D341Med (cell line): ENCODE measurements around the gene ZNF497.
"Not testable (repeated sequence)": the region's sequence is repeated elsewhere in the genome, so short reads cannot be mapped to it uniquely, and the experiment has no call there.

Source experiments
- DNase-seq: peaks from one replicate; pipeline ENCODE4 v3.0.0; 2012; ENCODE audit warnings: low spot score

Gene ZNF497

DNA sequence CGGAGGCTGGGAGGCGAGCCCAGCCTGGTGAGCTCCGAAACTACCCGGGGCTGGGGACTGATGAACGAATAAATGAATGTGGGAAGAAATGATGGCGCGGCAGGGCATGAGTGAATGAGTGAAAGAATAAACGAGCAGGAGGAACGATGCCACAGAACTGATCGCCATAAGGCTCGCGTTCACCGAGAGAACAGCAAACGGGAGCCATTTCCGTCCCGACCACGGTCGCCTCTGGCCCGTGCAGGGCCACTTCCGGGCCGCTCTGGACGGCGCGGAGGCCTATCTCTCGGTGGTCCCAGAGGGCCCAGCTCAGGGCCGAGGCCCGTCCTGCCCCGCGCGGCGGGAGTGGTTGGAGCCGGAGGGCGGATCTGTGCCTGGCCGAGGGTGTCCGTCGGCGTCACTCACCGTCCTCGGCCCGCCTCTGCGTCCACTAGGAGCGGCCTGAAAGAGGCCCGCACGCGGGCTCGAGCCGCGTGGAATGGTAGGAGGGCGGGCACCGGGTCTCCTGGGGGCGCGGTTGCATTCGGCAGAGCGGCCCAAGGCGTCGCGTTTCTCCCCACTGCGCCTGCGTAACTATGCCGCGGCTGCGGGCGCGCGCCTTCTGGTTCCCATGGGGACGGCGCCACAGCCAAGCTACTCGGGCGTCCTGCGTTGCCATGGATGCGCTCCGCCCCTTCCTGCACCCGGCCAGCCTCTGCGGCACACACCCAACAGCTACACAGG is at the start of gene ZNF497:
ZNF497 (minus strand) TSS at position 480 of the 723 bp plus-strand sequence. CDS start 5,116 bp downstream, outside the sequence.
- peak; percentile 99 for DNase-seq

DNA sequence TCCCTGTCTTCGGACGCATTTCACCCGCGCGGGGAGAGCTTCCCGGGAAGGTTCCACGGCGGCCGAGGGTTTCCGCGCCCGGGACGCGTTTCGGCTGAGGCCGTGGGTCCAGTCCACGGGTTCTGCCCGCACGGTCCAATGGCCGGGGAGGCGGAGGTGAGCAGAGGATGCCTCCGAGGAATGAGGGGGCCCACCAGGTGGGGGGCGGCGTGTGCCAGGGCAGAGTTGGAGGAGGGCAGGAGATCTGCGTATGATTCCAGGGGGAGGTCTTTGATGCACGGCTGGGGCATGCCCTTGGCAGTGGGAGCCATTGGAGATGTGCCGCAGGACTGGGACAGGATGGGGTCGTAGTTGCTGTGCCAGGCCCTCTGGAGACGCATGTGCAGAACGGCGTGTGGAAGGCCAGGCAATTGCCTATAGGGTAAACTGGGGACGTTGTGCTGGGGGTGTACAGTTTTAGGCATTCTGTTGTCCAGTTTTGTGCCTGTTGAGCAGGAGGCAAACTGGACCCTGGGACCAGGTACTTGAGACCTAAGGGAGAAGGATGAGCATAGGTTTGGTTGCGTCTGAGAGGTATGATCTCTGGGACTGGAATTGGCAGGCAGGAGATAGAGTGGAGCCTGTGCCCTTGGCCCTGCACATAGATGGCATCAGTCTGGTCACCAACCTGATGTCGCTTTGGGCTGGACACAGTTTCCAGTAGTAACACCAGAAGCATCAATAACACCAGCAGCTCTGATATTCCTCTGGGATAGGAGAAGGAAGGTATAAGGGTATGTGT is 46.6 kb upstream of the ZNF497 start:
- DNase-seq = peak; percentile 72

DNA sequence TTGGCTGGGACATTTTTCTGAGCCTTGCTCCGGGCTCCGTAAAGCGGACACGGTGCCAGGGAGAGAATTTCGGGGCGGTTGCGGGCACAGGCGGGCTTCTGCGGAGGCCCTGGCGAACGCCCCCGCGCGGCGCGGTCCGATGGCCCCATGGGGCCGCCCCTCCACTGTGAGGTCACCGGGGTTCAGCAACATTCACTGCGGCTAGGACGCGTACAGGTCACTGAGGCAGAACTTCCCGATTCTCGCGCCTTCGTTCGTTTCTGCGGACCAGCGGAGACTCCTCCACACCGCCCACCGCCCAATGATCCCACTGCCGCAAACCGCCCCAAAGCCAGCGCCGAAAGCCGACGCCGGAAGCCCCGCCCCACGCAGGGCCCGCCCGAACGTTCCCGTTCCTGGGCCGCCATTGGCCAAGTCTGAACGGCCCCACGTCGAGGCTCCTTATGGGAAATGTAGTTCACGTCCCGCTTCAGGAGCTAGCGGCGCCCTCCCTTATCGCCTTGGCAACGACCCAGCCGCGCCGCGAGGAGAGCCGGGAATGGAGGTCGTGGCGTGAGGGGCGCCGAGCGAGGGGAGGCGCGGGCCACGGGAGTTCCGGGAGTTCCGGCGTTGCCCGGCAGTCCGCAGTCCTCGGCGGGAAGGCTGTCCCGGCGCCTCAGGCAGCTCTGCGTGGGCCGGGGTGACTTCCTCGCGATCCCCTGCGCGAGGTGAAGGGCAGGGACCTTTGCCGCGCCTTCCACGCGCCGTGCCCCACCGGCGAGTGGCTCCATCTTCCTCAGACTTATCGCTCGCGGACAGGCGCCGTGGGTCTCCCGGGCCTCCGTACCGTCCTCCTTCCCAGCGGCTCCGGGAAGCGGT is 45.8 kb upstream of the ZNF497 start, which contains the start of gene ZNF584:
ZNF584 (plus strand) TSS at position 498 of the 858 bp plus-strand sequence. CDS start 499 bp downstream, outside the sequence.
- peak; percentile 94 for DNase-seq

DNA sequence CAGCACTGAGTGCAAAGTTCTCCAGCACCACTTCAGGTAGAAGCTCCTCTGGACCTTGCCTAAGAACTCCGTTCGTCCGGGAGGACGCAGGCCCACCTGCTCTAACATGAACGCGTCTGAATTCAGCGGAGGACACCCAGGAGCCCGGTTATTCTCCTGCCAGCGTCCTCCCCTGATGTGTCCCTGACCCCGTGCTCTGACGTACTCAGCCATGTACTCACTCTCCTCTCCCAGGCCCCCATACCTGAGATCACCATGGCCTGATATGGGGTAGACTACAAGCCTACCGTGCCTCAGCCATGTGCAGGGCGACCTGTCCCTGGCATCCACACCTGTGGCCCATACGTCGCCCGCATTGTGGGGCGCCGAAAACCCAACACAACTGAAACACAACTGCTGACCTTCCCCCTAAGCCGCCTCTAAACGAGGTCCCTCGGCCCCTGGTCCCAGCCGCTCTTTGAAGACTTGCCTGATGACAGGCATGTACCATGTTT is 45.2 kb upstream of the ZNF497 start:
- no peak for DNase-seq

DNA sequence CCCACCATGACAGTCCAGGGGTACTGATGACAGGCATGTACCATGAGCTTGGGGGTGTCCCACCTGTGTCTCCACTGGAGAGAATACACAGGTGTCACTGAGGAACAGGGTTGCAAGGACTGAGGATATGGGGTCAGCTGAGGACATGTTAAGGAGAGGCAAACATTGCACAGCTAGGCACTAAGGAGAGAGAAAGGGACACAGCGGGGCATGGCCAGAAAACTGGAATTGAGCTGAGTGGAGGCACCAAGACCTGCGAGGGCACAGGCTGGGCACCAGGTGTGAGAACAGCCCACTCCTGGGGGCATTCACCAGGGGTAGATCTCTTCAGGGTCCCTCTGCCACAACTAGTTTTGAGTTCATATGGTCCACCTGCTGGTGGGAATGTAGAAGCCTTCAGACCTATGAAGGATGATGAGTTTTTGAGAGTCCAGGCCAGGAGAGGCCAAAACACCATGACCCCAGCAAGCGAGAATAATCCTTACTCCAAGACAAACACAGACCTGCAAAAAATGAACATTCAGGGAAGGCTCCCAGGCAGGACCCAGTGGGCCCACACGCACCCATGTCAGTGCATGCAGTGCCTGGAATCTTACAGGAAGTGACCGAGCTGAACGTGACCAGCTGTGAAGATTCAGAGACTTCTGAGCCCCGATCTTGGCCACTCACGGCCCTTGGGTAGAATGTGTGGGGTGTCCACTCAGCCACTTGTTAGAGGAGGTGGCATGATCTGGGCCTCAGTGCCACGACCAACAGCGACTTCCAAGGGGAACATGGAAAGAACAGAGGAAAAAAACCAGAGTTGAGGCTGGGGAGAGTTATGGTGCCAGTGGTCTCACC is 44.5 kb upstream of the ZNF497 start:
- DNase-seq = no peak

DNA sequence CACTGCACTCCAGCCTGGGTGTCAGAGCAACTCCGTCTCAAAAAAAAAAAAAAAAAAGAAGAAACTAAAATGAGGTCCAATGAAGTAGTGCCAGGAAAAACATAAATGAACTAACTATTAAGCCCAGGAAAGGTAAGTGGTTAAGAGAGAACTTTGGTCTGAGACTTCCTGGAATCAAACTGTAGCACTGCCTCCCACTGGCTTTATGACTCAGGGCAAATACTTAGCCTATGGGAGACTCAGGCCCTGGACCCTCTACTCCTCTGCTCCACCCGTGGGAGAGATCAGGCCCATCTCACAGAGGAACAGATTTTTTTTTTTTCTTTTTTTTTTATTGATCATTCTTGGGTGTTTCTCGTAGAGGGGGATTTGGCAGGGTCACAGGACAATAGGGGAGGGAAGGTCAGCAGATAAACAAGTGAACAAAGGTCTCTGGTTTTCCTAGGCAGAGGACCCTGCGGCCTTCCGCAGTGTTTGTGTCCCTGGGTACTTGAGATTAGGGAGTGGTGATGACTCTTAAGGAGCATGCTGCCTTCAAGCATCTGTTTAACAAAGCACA is 41.4 kb upstream of the ZNF497 start:
- not testable (repeated sequence) for DNase-seq

DNA sequence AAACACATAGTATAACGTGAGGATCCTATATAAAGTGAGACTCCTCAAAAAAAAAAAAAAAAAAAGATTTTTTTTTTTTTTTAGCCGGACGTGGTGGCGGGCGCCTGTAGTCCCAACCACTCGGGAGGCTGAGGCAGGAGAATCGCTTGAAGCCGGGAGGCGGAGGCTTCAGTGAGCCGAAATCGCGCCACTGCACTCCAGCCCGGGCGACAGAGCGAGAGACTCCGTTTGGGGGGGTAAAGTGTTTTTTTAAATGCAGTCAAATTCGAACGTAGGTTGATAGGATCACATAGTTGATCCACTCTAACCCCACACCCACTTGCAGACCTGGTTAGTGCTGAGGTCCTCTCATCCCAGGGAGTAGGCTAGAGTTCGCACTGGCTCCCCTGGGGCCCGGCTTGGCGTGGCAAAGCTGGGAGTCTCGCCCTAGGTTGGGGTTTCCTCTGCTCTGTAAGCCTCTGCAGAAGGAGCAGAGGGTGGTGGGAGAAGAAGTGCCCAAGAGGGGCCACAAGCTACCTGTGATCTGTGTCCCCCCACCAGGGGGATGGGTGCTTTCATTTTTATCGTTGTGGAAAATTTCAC is 39.4 kb upstream of the ZNF497 start:
- no peak for DNase-seq

DNA sequence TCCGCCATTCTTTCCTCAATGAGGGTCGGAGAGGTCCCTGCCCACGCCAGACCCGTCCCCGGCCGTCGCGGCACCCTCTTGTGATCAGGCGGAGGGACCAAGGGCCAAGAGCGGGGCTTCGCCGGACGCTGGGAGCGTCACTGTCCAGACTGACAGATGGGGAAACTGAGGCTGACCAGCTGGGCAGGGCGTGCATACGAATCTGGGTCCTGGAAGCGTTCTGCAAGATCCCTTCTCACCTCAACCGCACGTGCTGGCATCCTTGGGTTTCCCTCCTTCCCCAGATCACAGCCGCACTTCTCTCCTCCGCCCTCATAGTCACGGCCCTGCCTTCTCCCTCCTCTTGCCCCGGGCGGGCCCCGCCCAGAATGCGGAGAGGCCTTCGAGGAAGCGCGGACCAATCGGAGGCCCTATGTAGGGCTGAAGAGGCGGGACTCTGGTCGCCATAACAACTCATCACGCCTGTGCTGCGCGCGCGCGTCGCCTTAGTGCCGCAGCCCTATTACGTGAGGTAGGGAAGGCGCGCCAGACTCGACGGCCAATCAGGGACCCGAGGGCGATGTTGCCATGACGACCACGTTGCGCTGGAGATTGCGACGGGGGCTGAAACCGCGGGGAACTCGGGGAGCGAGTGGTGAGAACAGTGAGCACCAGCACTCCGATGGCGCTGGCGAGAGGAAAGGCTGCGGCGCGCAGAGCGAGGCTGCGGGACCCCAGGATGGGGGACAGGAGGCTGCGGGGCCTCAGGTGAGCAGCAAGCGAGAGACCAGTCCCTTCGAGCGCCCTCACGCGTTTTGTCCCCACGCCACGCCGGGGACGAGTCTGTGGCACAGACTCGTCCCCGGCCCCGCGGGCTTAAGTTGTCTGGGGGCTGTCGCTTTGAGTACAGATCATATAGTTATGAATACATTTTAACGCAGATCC is 38.6 kb upstream of the ZNF497 start:
- peak; percentile 97 for DNase-seq

DNA sequence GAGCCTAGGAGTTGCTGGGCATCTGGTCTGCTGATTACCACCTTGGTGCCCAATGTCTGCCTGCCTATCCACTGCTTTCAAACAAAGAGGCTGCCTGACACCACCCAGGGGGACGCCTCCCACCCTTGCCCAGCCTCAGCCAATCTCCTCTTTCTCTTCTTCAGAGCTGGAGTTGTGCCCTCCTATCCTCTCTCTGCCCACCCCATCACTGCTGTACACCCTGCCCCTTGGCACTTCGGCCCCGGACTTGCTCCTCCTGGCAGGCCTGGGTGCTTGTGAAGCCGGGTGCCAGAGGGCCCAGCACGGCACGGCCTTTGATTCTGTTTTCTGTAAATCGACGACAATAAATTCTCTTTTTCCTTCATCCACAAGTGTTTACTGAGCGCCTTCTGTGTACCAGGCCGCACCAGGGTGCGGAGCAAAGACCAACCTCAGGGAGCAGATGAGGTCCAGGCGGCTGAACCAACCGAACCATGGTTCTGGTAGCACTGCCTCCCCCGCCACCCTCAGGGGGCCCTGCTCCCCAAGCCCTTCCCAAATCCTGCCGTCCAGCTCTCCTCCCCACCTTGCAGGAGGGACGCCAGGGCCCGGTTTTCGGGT is 37.9 kb upstream of the ZNF497 start:
- no peak for DNase-seq

DNA sequence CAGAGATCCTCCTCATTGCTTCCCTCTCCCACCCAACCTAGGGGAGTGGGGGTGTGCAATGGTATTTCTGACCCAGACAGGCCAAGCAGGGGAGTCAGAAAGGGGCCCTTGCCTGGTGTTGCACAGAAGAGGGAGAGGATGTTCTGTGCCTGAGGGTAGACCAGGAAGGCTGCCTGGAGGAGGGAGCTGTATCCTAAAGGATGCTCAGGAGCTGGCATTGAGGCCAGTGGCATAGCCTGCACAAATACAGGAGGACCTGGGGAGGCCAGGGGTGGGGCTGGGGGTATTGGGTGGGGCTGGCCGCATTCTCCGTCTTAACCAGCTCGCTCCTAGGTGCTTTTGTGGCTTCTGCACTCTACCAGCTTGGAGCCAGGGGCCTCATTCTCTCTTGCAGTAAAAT is 37.4 kb upstream of the ZNF497 start:
- no peak for DNase-seq

DNA sequence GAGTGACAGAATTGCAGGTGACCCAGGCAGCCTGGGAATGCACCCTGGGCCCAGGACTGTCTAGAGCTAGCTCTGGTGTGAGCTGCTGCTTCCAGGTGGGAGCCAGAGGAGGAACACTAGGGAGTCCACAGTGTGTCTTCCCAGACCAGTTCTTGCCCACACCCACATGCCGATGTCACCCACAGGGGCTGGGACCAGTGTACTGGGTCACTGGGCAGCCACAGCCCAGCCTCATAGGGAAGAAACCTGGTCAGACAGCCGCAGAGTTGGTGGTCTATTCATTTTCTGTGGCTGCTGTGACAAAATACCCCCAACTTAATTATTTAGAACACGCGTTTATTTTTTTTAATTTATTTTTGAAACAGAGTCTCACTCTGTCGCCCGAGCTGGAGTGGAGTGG is 36.0 kb upstream of the ZNF497 start:
- DNase-seq = no peak

DNA sequence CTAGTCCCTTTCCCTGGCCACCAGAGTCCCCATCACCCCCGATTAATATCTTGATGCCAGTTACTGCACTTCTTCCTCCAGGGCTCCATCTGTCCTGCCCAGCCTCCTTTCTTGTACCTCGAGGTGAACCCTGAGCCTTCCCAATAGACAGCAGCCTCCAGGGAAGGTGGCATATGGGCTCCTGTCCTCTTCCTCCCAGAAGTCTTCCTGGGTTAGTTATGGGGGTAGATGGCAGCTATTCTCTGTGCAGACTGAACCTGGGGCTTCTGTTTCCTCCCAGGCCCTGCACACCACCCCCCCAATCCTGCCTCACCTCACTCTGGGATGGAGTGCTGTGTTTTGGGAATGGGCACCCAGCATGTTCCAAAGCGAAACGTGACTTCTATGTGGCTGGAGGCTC is 35.5 kb upstream of the ZNF497 start:
- DNase-seq = no peak

DNA sequence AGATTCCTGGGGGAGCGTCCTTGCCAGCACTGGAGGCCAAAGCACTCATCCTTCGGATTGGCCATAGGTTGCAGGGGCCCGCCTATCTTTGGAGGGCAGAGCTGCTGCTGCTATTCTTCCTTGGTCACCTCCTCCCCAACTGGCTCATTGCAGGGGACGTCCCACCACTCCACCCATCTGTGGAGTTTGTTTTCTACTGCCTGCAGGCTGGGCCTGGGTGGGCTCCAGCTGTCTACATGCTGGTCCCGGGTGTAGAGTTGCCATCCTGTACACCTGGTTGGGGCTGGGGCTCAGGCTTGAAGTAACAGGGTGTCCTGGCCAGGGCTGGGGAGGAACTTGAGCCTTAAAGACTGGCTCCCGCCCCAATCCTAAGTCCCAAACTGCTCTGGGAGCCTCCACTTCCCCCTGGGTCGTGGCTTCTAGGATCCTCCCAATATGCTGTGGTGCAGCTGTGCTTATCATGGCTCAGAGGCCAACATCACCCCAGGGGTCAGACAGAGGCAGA is 35.0 kb upstream of the ZNF497 start:
- DNase-seq = no peak

DNA sequence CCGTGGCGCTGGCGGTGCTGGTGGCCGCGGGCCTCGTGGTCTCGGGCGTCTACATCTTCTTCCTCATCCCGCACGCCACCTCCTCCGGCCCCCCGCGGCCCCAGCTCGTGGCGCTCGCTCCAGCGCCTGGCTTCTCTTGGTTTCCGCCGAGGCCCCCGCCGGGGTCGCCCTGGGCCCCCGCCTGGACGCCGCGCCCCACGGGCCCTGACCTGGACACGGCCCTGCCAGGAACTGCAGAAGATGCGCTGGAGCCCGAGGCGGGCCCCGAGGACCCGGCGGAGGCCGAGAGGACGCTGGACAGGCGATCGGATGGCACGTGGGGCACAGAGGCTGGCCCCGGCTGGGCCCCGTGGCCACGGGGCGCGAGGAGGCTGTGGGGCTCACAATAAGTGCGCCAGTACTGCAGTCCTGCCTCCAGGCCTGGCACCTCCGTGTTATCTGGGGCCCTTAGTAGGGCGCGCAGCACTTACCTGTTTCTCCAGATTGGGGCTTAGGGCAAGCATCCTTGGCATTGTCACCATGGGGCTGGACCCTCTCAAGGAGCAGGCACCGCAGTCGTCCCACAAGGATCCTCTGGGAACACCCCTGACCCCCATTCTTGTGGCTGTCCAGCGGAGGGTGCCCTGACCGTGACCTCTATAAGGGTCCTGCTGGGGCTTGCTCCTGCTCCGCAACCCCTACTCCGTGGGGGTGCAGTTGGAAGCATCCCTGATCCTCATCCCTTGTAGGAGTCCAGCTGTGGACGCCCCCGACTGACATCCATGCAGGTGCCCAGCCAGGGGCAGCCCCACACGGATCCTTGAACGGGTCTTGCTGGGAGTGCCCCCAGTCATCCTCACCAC is 34.4 kb upstream of the ZNF497 start:
- no peak for DNase-seq

DNA sequence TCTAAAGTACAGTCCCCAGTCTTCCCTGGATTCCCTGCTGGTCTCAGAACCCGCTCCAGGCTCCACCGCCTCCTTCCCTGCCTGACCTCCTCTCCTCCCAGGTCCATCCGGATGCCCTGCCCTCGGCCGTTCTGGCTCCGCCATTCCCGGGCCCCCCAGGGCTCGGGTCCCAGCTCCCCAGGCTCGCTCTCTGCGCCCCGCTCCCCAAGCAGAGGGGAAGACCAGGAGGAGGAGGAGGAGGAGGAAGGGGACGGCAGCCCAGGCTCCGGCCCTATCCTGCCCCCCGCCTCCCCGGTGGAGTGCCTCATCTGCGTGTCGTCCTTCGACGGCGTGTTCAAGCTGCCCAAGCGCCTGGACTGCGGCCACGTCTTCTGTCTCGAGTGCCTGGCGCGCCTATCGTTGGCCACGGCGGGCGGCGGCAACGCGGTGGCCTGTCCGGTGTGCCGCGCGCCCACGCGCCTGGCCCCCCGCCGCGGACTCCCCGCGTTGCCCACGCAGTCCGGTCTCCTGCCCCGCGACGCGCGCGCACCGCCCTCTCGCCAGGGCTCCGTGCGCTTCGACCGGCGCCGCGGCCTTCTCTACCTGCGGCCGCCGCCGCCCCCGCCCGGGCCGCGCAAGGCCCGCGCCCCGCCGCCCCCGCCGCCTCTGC is 33.6 kb upstream of the ZNF497 start:
- no peak for DNase-seq

DNA sequence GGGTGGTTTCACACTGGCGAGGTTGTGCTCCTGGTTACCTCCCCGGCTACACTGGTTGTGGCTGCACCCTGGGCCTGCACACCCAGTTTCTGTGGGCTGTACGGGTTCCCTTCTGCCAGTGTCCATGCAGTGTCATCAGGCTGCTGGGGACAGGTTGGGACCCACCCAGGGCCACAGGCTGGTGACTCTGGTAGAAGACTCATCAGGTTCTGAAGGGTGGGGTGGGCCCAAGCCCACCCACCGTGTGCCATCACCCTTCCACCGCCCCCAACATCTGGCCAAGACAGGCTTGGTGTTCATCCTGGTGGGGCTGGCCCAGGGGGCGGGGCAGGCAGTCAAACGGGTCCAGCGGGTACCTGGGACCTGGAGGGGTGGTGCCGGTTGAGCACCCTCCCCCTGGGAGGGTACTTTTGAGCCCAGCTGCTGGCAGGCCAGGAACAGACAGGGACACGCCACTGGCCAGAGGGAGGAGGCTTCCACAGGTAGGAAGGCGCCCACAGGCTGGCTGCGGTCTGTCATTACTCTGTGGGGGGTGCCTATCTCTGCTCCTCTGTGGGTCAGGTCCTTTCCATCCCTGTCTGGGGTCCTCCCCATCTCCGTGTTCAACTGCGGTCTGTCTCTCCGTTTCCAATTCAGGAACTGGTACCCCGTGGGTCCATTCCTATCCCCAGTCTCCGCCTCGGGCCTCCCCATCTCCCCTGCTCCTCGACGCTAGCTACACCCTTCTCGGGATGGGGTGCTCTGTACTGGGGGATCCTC is 32.8 kb upstream of the ZNF497 start, which contains the start of gene RNF225:
RNF225 (plus strand) TSS at position 437 of the 759 bp plus-strand sequence. CDS start 434 bp downstream, outside the sequence.
- DNase-seq = no peak
